Neuronal stem cell (in vitro differentiated cells): ENCODE data around the gene KCNE4.

Experiments used
- DNase-seq: peaks from one replicate; pipeline ENCODE4 v3.0.0-alpha.2; 2013; ENCODE audit warnings: low spot score
- H2AFZ ChIP-seq: one replicate; pipeline ENCODE4 v1.6.1; 2013; ENCODE audit warnings: mild to moderate bottlenecking, low read length, inconsistent platforms
- H2AK5ac ChIP-seq: 2 replicates; pipeline ENCODE4 v1.6.1; 2013; ENCODE audit warnings: low read depth, mild to moderate bottlenecking, inconsistent platforms, low read length, moderate library complexity, mixed read lengths
- H2BK120ac ChIP-seq: 2 replicates; pipeline ENCODE4 v1.6.1; 2013; ENCODE audit warnings: low read depth, mild to moderate bottlenecking, inconsistent platforms, low read length, moderate library complexity, mixed read lengths
- H2BK12ac ChIP-seq: one replicate; pipeline ENCODE4 v1.6.1; 2013; ENCODE audit warnings: low read length, inconsistent platforms
- H2BK15ac ChIP-seq: 2 replicates; pipeline ENCODE4 v1.6.1; 2013; ENCODE audit warnings: mild to moderate bottlenecking, low read length, inconsistent platforms, mixed read lengths
- H2BK5ac ChIP-seq: one replicate; pipeline ENCODE4 v1.6.1; 2013; ENCODE audit warnings: inconsistent platforms, mild to moderate bottlenecking, low read length, moderate library complexity
- H3K14ac ChIP-seq: one replicate; pipeline ENCODE4 v1.6.1; 2013; ENCODE audit warnings: low read length, inconsistent platforms
- H3K18ac ChIP-seq: 2 replicates; pipeline ENCODE4 v1.6.1; 2013; ENCODE audit warnings: low read length, inconsistent platforms
- H3K23ac ChIP-seq: 2 replicates; pipeline ENCODE4 v1.6.1; 2013; ENCODE audit warnings: low read depth, mild to moderate bottlenecking, mixed read lengths, low read length, inconsistent platforms; ENCODE audit not compliant: poor library complexity
- H3K27ac ChIP-seq: replicated peaks from 3 replicates; pipeline ENCODE4 v1.5.1; 2013; ENCODE audit warnings: low read length, inconsistent platforms
- H3K27me3 ChIP-seq, 3 experiments: 2 replicates each; pipeline ENCODE4 v1.6.1; 2013; ENCODE audit warnings: low read length in 3 of 3, mild to moderate bottlenecking in 2 of 3, inconsistent platforms in 1 of 3, low read depth in 1 of 3, mixed read lengths in 1 of 3, moderate library complexity in 1 of 3; ENCODE audit not compliant: control insufficient read depth in 3 of 3, insufficient read depth in 3 of 3
- H3K36me3 ChIP-seq, 2 donors: replicated peaks in 1 of 2; 2 replicates each; pipeline ENCODE4 v1.6.1; 2013; ENCODE audit warnings: low read length in 2 of 2; ENCODE audit not compliant: control insufficient read depth in 2 of 2, insufficient read depth in 2 of 2
- H3K4ac ChIP-seq: 2 replicates; pipeline ENCODE4 v1.6.1; 2013; ENCODE audit warnings: inconsistent platforms, mild to moderate bottlenecking, low read length, moderate library complexity
- H3K4me1 ChIP-seq, 2 donors: 1 replicate in 1 of 2; 2 replicates in 1 of 2; pipeline ENCODE4 v1.6.1; 2013; ENCODE audit warnings: low read length in 2 of 2, low read depth in 1 of 2; ENCODE audit not compliant: control insufficient read depth in 2 of 2, insufficient read depth in 1 of 2
- H3K4me2 ChIP-seq: one replicate; pipeline ENCODE4 v1.6.1; 2013; ENCODE audit warnings: mild to moderate bottlenecking, low read length, inconsistent platforms; ENCODE audit not compliant: insufficient read depth, poor library complexity, severe bottlenecking
- H3K4me3 ChIP-seq, 2 donors: 2 replicates each; pipeline ENCODE4 v1.5.1; 2013; ENCODE audit warnings: low read length in 2 of 2, mild to moderate bottlenecking in 2 of 2, inconsistent platforms in 1 of 2, moderate library complexity in 1 of 2
- H3K79me1 ChIP-seq: one replicate; pipeline ENCODE4 v1.6.1; 2013; ENCODE audit warnings: low read depth, mild to moderate bottlenecking, inconsistent platforms, low read length, moderate library complexity
- H3K9ac ChIP-seq: one replicate; pipeline ENCODE4 v1.6.1; 2013; ENCODE audit warnings: mild to moderate bottlenecking, low read depth, low read length, inconsistent platforms; ENCODE audit not compliant: poor library complexity
- H3K9me3 ChIP-seq, 2 donors: replicated peaks in 1 of 2; 2 replicates each; pipeline versions ENCODE3 to v1.6.1; 2013; ENCODE audit warnings: low read length in 2 of 2, mild to moderate bottlenecking in 2 of 2, inconsistent platforms in 1 of 2, low read depth in 1 of 2, mixed read lengths in 1 of 2, moderate library complexity in 1 of 2; ENCODE audit not compliant: control insufficient read depth in 2 of 2, insufficient read depth in 1 of 2
- H4K8ac ChIP-seq: one replicate; pipeline ENCODE4 v1.6.1; 2013; ENCODE audit warnings: low read depth, mild to moderate bottlenecking, inconsistent platforms, low read length, moderate library complexity
- H4K91ac ChIP-seq: one replicate; pipeline ENCODE4 v1.6.1; 2013; ENCODE audit warnings: low read length, low read depth, mild to moderate bottlenecking, inconsistent platforms; ENCODE audit not compliant: poor library complexity
- WGBS, 2 donors: extraction: QIAGEN DNeasy Blood & Tissue Kit; methylation state at CpG; one replicate each; pipeline ENCODE4 v1.1.7; 2013; ENCODE audit warnings: missing lambda C conversion rate in 2 of 2, mixed read lengths in 1 of 2; ENCODE audit not compliant: insufficient read length in 2 of 2, insufficient replicate concordance in 1 of 2; ENCODE audit errors: extremely low coverage in 2 of 2; 5-methylcytosine and 5-hydroxymethylcytosine counted together

KCNE4 gene

GRCh38 chr2:223057569-223057968 lies 5.6 kb downstream of the KCNE4 start:
- no peaks in the 10 kb centered on the region for H3K36me3 ChIP-seq
- no peak overlapping the region for H3K9ac ChIP-seq
- WGBS, 2 donors = no CpG with 5 or more reads among the region's 4 CpGs
- no peak overlapping the region for H3K4ac ChIP-seq
- no peak overlapping the region for H2AK5ac ChIP-seq
- peaks cover 5 to 9% of the 10 kb centered on the region in 2 donors for H3K4me1 ChIP-seq
- H3K79me1 ChIP-seq = no peaks in the 10 kb centered on the region
- H2AFZ ChIP-seq = peak overlapping the region; percentile 73
- no peaks in the 10 kb centered on the region for H3K27me3 ChIP-seq
- no peak overlapping the region for H2BK12ac ChIP-seq
- H3K4me3 ChIP-seq = no peak overlapping the region
- H2BK15ac ChIP-seq = no peak overlapping the region
- H2BK120ac ChIP-seq = no peak overlapping the region
- H3K9me3 ChIP-seq = peaks cover 0 to 2% of the 10 kb centered on the region in 2 donors
- H3K14ac ChIP-seq = no peak overlapping the region
- no peak overlapping the region for H4K91ac ChIP-seq
- H3K27ac ChIP-seq = no peak overlapping the region
- no peak overlapping the region for H3K23ac ChIP-seq
- no peak for DNase-seq
- no peak overlapping the region for H4K8ac ChIP-seq
- no peak overlapping the region for H2BK5ac ChIP-seq
- H3K18ac ChIP-seq = no peak overlapping the region
- H3K4me2 ChIP-seq = no peak overlapping the region

GRCh38 chr2:223058952-223059716 lies 7.1 kb downstream of the KCNE4 start:
- H4K91ac ChIP-seq = no peak overlapping the region
- no peak overlapping the region for H2BK5ac ChIP-seq
- no peak for DNase-seq
- H3K79me1 ChIP-seq = no peaks in the 10 kb centered on the region
- H3K36me3 ChIP-seq = no peaks in the 10 kb centered on the region
- H2AFZ ChIP-seq = no peak overlapping the region
- no CpG with 5 or more reads among the region's 2 CpGs for WGBS, 2 donors
- H3K9ac ChIP-seq = no peak overlapping the region
- H2BK15ac ChIP-seq = no peak overlapping the region
- no peak overlapping the region for H4K8ac ChIP-seq
- no peak overlapping the region for H3K23ac ChIP-seq
- H3K27ac ChIP-seq = no peak overlapping the region
- H3K4me3 ChIP-seq = no peak overlapping the region
- H3K14ac ChIP-seq = no peak overlapping the region
- no peak overlapping the region for H3K4me2 ChIP-seq
- no peak overlapping the region for H2AK5ac ChIP-seq
- peaks cover 5 to 9% of the 10 kb centered on the region in 2 donors for H3K4me1 ChIP-seq
- H3K18ac ChIP-seq = no peak overlapping the region
- H2BK120ac ChIP-seq = no peak overlapping the region
- no peaks in the 10 kb centered on the region for H3K27me3 ChIP-seq
- H2BK12ac ChIP-seq = no peak overlapping the region
- no peak overlapping the region for H3K4ac ChIP-seq
- peaks cover 0 to 2% of the 10 kb centered on the region in 2 donors for H3K9me3 ChIP-seq

GRCh38 chr2:223060201-223060825 lies 8.3 kb downstream of the KCNE4 start:
- Histone ChIP-seq H3K14ac (no peak overlapping the region), H2BK12ac (no peak overlapping the region), H3K9me3 (peaks cover 0 to 2% of the 10 kb centered on the region in 2 donors), H3K4me3 (no peak overlapping the region), H3K36me3 (no peaks in the 10 kb centered on the region), H2BK120ac (no peak overlapping the region), H3K18ac (no peak overlapping the region), H3K27me3 (no peaks in the 10 kb centered on the region), H3K23ac (no peak overlapping the region), H2BK5ac (no peak overlapping the region), H3K4me1 (peaks cover 5 to 9% of the 10 kb centered on the region in 2 donors), H2AK5ac (no peak overlapping the region), H3K9ac (no peak overlapping the region), H3K4me2 (no peak overlapping the region), H3K4ac (no peak overlapping the region), H4K91ac (no peak overlapping the region), H3K79me1 (no peaks in the 10 kb centered on the region), H4K8ac (no peak overlapping the region), H2BK15ac (no peak overlapping the region), H3K27ac (no peak overlapping the region), H2AFZ (no peak overlapping the region)
- WGBS, 2 donors = no CpG with 5 or more reads among the region's 4 CpGs
- no peak for DNase-seq

GRCh38 chr2:223062396-223062795 lies 10.4 kb downstream of the KCNE4 start:
- no CpG with 5 or more reads among the region's 2 CpGs for WGBS, 2 donors
- Histone ChIP-seq H2BK12ac (no peak overlapping the region), H2BK120ac (no peak overlapping the region), H2AFZ (no peak overlapping the region), H4K91ac (no peak overlapping the region), H3K4me1 (peaks cover 2 to 4% of the 10 kb centered on the region in 2 donors), H2AK5ac (no peak overlapping the region), H2BK5ac (no peak overlapping the region), H4K8ac (no peak overlapping the region), H3K23ac (no peak overlapping the region), H3K18ac (no peak overlapping the region), H3K4ac (no peak overlapping the region), H3K4me3 (no peak overlapping the region), H3K36me3 (no peaks in the 10 kb centered on the region), H3K9me3 (peaks cover 0 to 2% of the 10 kb centered on the region in 2 donors), H3K79me1 (no peaks in the 10 kb centered on the region), H3K4me2 (no peak overlapping the region), H3K14ac (no peak overlapping the region), H3K27me3 (no peaks in the 10 kb centered on the region), H2BK15ac (no peak overlapping the region), H3K27ac (no peak overlapping the region), H3K9ac (no peak overlapping the region)
- no peak for DNase-seq
